GM18907 (cell line): ENCODE results near the gene NIP7.

ENCODE experiments used
- ATAC-seq: cut with Tn5 transposase; IDR thresholded peaks from one replicate; pipeline ENCODE4 v1.9.1; 2021; ENCODE audit warnings: mild to moderate bottlenecking, moderate library complexity; ENCODE audit not compliant: unreplicated experiment

Gene NIP7

GRCh38 chr16:69318177-69318910, 21.2 kb upstream of the NIP7 start:
- ATAC-seq = no peak

DNA sequence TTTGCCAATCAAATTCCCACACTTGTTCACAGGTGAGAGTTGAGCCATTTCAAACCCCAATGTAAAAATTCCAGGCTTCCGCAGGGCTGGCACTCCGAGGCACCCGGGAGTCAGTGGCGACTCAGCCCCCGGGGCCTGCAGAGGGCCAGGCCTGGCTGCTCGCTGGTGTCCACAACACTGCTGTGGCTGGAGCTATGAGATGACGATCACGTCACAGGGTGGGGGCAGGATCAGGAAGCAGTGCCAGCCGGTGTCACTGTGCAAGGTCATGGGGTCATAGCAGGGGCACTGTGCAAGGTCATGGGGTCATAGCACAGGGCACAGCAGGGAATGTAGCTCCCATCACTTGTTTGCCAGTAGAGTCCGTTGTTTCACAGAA, 20.7 kb upstream of the NIP7 start:
- ATAC-seq = no peak

GRCh38 chr16:69319381-69319780, 20.2 kb upstream of the NIP7 start:
- no peak for ATAC-seq

- ATAC-seq = no peak
Measured at GRCh38 chr16:69319826-69320739, 19.5 kb upstream of the NIP7 start.

- ATAC-seq = no peak
Measured at GRCh38 chr16:69320740-69321073, 18.9 kb upstream of the NIP7 start.

DNA sequence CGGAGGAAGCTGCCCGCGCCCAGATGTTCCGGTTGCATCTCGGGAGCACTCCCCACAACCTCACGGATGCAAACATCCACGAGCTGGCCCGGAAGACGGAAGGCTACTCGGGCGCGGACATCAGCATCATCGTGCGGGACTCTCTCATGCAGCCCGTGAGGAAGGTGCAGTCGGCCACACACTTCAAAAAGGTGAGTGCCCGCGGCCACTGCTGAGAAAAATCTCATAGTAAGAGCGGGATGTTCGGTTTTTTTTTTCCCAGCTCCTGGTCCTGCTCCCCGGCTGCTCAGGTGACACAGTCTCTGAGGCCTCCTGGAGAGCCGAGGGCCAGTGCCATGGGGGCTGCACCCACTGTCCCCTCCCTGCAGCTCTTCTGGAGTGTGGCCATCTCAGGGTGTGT, 18.5 kb upstream of the NIP7 start:
- ATAC-seq = no peak

DNA sequence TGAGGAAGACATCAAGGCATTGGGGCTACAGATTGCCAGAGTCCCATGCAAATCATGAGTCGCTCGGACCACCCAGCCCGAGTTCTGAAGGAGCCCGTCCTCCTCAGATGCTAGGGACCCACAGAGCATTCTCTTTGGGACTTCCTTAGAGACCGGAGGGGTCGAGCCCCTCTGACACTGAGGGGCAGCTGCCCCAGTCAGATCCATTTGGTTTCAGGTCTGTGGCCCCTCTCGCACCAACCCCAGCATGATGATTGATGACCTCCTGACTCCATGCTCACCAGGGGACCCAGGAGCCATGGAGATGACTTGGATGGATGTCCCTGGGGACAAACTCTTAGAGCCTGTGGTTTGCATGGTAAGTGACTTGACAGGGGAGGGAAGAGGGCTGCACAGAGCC, 17.2 kb upstream of the NIP7 start:
- ATAC-seq = no peak

DNA sequence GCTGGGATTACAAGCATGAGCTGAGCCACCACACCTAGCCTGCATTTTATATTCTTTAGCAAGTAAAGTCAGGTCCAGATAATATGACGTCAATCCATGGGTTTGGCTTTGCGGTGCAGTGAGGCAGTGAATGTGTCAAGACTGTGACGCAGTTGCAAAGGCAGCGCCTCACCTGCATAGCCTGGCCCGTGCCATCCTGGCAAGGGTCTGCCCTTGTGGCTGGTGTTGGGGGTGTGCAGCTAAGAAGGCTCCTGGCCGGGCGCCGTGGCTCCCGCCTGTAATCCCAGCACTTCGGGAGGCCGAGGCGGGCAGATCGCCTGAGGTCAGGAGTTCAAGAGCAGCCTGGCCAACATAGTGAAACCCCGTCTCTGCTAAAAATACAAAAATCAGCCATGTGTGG, 16.2 kb upstream of the NIP7 start:
- no peak for ATAC-seq

GRCh38 chr16:69324013-69324531, 15.5 kb upstream of the NIP7 start:
- no peak for ATAC-seq

DNA sequence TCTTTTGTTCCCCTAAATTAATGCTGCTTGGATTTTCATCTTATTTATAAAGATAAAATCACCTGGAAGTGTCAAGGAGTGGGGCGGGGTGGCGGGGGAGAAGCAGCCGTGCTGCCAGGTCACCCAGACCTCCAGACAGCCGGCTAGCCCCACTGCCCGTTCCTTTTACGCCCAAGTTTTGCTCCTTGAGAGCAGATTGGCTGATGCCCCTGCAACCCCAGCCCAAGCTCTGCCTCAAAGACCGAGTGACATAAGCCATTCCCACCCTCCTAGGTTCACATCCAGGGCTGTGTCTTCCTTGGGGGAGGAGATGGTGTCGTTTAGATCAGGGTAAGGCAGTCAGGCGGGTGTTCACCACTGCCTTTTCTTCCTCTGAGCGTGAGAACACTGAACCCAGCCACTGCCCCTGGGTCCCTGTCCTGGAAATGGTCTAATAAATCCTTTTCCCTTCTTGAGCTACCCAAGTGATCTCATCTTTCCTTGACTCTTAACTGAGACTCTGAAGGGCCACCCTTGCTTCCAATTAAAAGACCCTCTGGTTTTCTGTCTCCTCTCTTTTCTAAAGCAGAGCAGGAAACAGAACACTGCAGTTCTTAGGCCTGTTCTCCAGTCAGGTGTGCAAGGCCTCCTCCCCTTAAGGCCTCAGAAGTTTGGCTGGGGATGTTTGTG, 14.9 kb upstream of the NIP7 start:
- no peak for ATAC-seq

GRCh38 chr16:69325784-69326171, 13.8 kb upstream of the NIP7 start:
- ATAC-seq = no peak

GRCh38 chr16:69326172-69326873, 13.2 kb upstream of the NIP7 start:
- ATAC-seq = no peak

DNA sequence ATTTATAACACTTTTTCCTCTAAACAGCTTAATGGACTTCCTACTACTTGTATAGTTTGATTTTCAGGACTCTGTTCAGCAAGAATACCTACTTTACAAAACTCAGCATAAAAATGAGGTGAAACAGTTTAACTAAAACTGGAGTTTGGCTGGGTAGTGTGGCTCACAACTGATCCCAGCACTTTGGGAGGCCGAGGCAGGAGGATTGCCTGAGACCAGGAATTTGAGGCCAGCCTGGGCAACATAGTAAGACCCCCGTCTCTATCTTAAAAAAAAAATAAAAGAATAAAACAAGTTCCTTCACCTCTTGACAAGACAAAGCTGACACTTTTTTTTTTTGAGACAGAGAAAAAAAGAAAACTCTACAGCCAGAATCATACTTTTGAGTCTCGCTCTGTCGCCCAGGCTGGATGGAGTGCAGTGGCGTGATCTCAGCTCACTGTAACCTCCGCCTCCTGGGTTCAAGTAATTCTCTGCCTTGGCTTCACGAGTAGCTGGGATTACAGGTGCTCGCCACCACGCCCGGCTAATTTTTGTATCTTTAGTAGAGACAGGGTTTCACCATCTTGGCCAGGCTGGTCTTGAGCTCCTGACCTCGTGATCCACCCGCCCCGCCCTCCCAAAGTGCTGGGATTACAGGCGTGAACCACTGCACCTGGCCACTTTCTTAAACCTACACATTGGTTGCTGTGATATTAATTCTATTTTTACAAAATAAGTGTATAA, 11.8 kb upstream of the NIP7 start:
- ATAC-seq = no peak

- no peak for ATAC-seq
Measured at GRCh38 chr16:69328854-69329316, 10.7 kb upstream of the NIP7 start.

GRCh38 chr16:69329369-69330285, 9.9 kb upstream of the NIP7 start:
- peak; percentile 29 for ATAC-seq

GRCh38 chr16:69330286-69331109, 9.1 kb upstream of the NIP7 start, which contains the start of gene PDF:
PDF (minus strand) TSS chr16:69330588; CDS start chr16:69330570, 18 bp downstream.
- ATAC-seq = peak; percentile 90

GRCh38 chr16:69334696-69335095, 4.9 kb upstream of the NIP7 start:
- no peak for ATAC-seq
